Stomach (tissue), 4 donors: ENCODE measurements around the gene MYO5A.

Experiments
- CTCF ChIP-seq, 7 experiments: fragments of 450-650 bp in 4 of 7; fragments of 200-600 bp in 3 of 7; sonication (generic) in 3 of 7; IDR thresholded peaks; one replicate each; pipeline ENCODE4 v1.5.1; 2016 to 2019; ENCODE audit warnings: antibody characterized with exemption in 7 of 7, control low read depth in 2 of 7, mild to moderate bottlenecking in 1 of 7
- EP300 ChIP-seq: sonication (generic); formaldehyde crosslinking; IDR thresholded peaks from one replicate; pipeline ENCODE4 v1.6.1; 2017; ENCODE audit warnings: antibody characterized with exemption
- POLR2A ChIP-seq, 4 donors: fragments of 450-650 bp; IDR thresholded peaks; one replicate each; pipeline ENCODE4 v1.6.1; 2016; ENCODE audit warnings: antibody characterized with exemption in 4 of 4, control low read depth in 2 of 4, mild to moderate bottlenecking in 1 of 4, moderate library complexity in 1 of 4
- POLR2AphosphoS5 ChIP-seq, 3 donors: sonication (generic); formaldehyde crosslinking; IDR thresholded peaks; one replicate each; pipeline ENCODE4 v1.6.1; 2016; ENCODE audit warnings: antibody characterized with exemption in 3 of 3

GRCh38 chr15:52334491-52335160 lies 194.1 kb downstream of the MYO5A start:
- TF ChIP-seq EP300 (no peak), CTCF (IDR thresholded peaks at IDR 0.05) (no peak), POLR2A (IDR thresholded peaks at IDR 0.05) (no peak), POLR2AphosphoS5 (IDR thresholded peaks at IDR 0.05) (no peak)
